ENCODE measurements around the gene SPOCD1.

The SPOCD1 gene

DNA sequence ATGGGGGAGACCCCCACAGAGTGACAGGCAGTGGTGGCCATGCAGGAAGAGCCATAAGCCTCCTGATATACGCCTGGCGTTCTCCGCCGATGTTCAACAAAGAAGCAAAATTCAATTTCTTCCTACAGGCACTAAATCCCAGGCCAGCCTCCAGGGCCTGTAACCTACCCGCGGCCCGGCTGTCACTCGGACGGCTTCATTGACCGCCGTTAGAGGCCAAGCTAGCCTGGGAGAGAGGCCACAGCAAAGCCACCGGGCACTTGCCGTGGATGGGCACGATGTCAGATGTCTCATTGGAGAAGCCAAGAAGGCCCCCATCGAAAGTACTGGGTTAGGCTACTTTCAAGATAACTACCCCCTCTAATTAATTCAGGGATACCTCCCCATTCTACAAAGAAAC lies 61.4 kb downstream of the SPOCD1 start:
- FAIRE-seq = no peak

GRCh38 chr1:31753707-31754349 lies 62.0 kb downstream of the SPOCD1 start:
- no peak for FAIRE-seq

- FAIRE-seq = no peak
Observed at GRCh38 chr1:31752952-31753475, 62.8 kb downstream of the SPOCD1 start.

- FAIRE-seq = no peak
Observed at GRCh38 chr1:31752258-31752657, 63.6 kb downstream of the SPOCD1 start.

DNA sequence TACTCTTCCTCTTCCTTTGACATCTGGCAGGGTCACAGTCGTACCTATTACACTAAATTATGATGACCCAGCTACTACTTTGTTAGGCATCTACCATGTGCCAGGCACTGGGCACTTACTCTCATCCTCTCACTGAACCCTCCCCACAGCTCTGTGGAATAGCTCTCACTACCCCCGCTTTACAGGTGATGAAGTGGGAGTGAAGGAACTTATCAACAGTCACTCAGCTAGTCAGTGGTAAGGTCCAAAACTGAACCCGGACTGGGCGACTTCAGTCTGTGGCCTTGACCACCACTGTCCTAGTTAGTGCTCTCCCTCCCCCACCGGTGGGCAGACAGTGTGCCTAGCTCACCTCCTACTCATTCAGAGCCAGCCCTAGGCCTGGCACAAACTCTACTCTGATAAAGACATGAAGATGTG lies 64.0 kb downstream of the SPOCD1 start:
- FAIRE-seq = no peak

DNA sequence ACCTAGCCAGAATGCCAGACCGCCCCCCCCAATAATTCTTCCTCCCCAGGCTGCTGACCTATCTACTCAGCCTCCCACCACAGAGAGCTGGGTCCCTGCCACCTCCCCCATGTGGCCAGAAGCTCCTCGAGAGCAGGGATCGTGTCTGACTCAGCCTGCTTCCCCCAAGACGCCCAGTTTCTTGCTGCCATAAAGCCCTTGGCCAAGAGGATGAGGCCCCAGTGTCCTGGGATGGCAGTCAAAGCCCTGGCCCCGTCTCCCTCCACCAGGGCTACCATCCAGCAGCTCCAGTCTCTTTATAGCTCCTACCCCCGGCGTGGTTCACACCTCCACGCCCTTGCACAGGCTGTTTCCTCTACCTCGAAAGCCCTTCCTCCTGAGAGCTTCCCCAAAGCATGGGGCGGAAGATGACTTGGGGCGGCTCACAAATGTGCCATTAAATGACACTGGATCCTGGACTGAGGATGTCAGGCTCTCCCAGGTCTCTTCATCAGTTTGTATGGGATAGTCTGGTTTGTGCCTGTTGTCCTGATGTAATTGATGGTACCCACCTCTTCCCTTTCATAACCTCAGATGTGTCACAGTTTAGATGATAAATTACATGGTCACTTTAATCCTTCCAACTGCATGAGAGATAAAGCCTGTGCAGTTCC lies 64.8 kb downstream of the SPOCD1 start:
- no peak for FAIRE-seq

GRCh38 chr1:31749785-31750735 lies 65.8 kb downstream of the SPOCD1 start:
- no peak for FAIRE-seq

- FAIRE-seq = no peak
Observed at GRCh38 chr1:31748365-31748764, 67.5 kb downstream of the SPOCD1 start.

GRCh38 chr1:31747304-31747703 lies 68.5 kb downstream of the SPOCD1 start:
- no peak for FAIRE-seq

- FAIRE-seq = no peak
Observed at GRCh38 chr1:31746687-31747086, 69.1 kb downstream of the SPOCD1 start.

DNA sequence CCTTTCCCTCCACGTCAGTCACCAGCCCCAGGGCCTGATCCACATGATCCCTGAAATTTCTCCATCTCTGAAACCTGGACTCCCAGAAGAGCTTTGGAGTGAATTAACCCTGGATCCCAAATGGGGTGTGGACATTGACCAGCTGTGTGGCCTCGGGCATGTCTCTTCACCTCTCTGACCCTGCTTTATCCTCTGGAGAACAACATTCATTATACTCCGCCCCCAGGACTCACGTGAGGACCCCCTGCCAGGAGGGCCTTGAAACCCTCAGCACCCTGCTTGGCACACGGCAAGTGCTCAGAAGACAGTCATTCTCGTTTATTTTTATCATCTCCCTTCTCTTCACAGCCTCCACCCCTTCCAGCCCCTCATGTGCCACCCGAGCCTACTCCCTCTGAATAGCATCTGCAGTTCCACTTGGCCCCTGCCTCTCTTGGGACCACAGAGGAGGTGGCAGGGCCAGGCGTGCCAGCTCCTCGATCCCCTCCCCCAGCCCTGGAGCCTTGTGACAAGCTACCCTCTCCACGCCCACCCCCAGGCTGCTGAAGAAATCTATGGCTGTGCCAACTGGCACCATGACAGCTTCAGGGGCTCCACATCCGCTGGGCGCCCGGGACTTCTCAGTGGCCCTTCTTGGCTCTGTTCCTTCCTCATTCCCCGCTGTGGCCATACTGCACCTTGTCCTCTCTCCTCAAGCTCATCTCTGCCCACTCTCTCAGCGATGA lies 69.7 kb downstream of the SPOCD1 start:
- no peak for FAIRE-seq

GRCh38 chr1:31745096-31745945 lies 70.5 kb downstream of the SPOCD1 start:
- FAIRE-seq = no peak

DNA sequence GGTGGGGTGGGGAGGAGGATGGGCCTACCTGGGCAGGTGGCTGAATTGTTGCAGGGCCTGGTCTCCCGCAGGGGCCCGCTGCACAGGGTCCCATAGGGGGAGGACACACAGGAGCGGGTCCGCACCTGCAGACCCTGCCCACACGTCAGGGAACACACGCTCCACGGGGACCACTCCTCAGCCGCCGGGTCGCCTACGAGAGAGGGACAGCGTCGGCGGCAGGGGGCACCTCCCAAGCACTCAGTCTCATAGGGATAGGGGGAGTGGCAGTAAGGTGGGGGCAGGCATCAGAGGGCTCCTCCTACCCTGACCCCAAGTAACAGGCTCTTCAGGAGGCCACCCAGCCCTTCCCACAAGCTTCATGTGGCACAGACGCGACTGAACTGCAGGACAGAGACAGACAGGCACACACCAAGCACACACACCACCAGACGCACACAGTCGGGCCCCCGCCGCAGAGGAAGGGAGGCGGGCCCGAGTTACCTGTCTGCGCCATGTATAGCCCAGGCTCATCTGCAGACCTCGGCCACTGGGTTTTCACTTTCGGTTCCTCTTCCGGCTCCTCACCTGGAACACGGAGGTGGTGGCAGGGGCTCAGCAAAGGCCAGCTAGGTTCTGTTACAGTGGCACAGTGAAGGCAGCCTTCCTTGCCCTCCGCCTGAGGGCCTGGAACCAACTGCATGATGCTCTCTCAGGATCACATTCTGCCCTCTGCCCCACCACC lies 71.5 kb downstream of the SPOCD1 start:
- no peak for FAIRE-seq

GRCh38 chr1:31742462-31743212 lies 73.2 kb downstream of the SPOCD1 start:
- FAIRE-seq = no peak
